ENCODE data around the gene CDCA7L. TPM values are rescaled to one million over a fixed set of nuclear protein-coding genes. Genes with fewer than 3 reads are reported as not detected.
A peak's percentile ranks its signal among the peaks of the same experiment; 100 is the strongest.

The CDCA7L gene
- total RNA-seq, 2 donors from 2014 or later, result 19.8 to 35.8 TPM

DNA sequence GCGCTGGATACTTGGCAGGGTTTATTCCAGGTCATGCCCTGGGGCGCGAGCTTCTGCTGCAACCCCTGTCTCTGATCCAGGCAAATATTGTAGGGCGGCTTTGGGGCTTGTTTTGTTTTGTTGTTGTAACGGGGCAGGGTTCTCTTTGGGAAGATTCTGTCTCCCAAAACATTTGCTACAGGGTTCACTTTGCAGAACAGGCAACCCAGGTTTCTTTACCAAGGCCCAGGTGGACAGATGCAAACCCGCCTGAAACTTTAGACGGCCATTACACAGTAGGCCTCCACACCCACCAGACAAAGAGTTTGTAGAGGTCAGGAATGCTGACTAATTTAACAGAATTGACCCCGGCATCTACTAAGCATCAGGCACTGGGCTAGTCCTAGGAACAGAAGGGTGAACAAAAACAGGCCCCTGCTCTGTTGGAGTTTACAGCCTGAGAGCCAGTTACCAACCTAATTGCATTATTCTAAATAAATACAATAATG, 567 bp upstream of the CDCA7L start:
- H3K36me3 ChIP-seq, result no peaks in the 10 kb centered on the region
- H3K9ac ChIP-seq (ENCODE audit: low read depth in 2 of 2, low read length in 2 of 2), result peak overlapping the region in 1 of 2 donors; percentile 30
- H3K9me3 ChIP-seq, result no peaks in the 10 kb centered on the region
- no peaks in the 10 kb centered on the region for H3K27me3 ChIP-seq
- TF ChIP-seq, protein P1, sequence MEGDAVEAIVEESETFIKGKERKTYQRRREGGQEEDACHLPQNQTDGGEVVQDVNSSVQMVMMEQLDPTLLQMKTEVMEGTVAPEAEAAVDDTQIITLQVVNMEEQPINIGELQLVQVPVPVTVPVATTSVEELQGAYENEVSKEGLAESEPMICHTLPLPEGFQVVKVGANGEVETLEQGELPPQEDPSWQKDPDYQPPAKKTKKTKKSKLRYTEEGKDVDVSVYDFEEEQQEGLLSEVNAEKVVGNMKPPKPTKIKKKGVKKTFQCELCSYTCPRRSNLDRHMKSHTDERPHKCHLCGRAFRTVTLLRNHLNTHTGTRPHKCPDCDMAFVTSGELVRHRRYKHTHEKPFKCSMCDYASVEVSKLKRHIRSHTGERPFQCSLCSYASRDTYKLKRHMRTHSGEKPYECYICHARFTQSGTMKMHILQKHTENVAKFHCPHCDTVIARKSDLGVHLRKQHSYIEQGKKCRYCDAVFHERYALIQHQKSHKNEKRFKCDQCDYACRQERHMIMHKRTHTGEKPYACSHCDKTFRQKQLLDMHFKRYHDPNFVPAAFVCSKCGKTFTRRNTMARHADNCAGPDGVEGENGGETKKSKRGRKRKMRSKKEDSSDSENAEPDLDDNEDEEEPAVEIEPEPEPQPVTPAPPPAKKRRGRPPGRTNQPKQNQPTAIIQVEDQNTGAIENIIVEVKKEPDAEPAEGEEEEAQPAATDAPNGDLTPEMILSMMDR (IDR thresholded peaks at IDR 0.05), result no peak
- H3K4me1 ChIP-seq, result peaks cover 5% of the 10 kb centered on the region
- intact Hi-C loops (cut with DNase I), result loop anchor here (10.0 kb wide), 1 partner anchor 1151 kb away; no protein-coding TSS in a partner anchor
- no peak for DNase-seq
- H3K4me3 ChIP-seq, result peak overlapping the region; percentile 48
- peak overlapping the region; percentile 80 for H3K27ac ChIP-seq

DNA sequence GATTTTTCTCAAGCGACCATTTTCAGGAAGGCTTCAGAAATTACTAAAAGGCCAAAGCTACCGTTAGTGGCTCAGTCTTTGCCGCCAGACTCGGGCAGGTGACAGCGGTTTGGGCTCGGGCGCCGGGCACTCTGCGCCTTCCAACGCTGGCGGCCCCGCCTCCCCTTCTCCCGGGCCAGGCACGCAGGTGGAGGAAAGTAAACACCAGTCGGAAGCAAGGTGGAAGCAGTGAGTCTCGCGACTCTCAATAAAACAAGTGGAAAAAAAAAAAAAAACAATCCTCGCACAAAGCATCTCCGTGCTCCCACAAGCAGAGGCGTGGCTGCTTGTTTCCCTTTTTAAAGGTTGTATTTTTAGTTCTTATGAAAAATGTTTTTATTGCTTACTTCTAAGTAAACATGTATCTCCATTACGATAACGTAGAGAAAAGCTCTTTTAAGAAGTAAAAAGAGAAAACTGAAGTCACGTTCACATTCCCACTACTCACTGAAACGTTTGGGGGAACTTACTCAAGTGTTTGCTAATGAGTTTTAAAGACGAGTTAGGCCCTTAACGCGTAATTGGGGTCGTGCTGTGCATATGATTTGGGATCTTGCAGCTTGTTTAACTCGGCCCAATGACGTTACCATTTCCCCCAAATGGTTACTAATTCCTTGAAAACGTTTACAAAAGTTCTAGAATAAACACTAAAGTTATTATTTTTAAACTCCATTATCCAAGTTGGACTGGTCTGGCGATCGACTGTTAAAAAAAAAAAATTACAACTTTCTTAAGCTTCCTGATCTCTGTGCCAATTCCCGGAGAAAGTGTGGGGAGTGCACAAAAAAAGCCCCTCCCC, 864 bp downstream of the CDCA7L start:
- H3K4me3 ChIP-seq, result peak overlapping the region; percentile 48
- no peaks in the 10 kb centered on the region for H3K36me3 ChIP-seq
- intact Hi-C loops (cut with DNase I), result loop anchor here (10.0 kb wide), 1 partner anchor 1150 kb away; no protein-coding TSS in a partner anchor
- TF ChIP-seq, protein P1 (IDR thresholded peaks at IDR 0.05), result no peak
- H3K9me3 ChIP-seq, result no peaks in the 10 kb centered on the region
- H3K27ac ChIP-seq, result peak overlapping the region; percentile 80
- DNase-seq, result peak; percentile 83
- peak overlapping the region; percentile 30 to 71 for H3K9ac ChIP-seq (ENCODE audit: low read depth in 2 of 2, low read length in 2 of 2)
- H3K27me3 ChIP-seq, result no peaks in the 10 kb centered on the region
- H3K4me1 ChIP-seq, result peaks cover 5% of the 10 kb centered on the region

DNA sequence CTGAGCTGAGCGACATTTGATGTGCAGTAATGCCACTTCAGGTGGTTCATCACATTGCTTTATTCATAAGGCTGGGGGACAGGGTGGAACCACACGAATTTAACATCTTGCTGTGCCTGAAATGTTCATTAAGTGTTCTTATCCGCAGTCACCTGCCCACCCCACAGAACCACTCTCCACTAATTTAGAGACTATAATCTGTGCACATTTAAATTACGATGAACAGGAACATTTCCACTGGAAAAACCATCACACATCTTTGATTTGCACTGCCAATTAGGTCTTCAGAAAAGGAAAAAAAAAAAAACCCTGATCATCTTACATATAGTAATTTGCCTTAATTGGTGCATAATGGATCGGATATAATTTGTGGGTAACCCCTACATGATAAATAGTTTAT, 2.3 kb downstream of the CDCA7L start:
- Histone ChIP-seq H3K4me3 (no peak overlapping the region), H3K4me1 (peaks cover 5% of the 10 kb centered on the region), H3K27me3 (no peaks in the 10 kb centered on the region), H3K9ac (ENCODE audit: low read depth in 2 of 2, low read length in 2 of 2) (peak overlapping the region in 1 of 2 donors; percentile 23), H3K27ac (no peak overlapping the region), H3K36me3 (no peaks in the 10 kb centered on the region), H3K9me3 (no peaks in the 10 kb centered on the region)
- TF ChIP-seq, protein P1 (IDR thresholded peaks at IDR 0.05), result no peak
- DNase-seq, result no peak
- intact Hi-C loops (cut with DNase I), result loop anchor here (10.0 kb wide), 1 partner anchor 1149 kb away; no protein-coding TSS in a partner anchor

DNA sequence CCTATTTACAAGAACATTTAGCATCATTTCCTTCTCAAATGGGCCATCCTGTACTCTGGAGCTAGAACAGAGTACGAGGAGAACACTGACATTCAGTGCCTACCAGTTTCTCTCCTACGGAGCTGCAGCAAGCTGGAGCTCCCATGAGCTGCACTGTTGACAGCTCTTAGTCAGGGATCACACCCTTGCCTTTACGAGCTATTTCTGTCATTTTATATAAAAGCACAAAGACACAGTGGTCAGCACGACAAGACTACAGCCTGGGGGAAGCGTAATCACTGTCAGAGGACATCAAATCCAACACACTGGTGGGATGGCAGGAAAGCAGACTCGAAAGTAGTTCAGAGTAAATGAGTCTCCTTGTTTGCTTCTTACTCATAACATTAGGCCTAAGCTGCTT, 2.7 kb downstream of the CDCA7L start:
- TF ChIP-seq, protein P1 (IDR thresholded peaks at IDR 0.05), result no peak
- Histone ChIP-seq H3K9me3 (no peaks in the 10 kb centered on the region), H3K4me3 (no peak overlapping the region), H3K27ac (no peak overlapping the region), H3K4me1 (peaks cover 5% of the 10 kb centered on the region), H3K27me3 (no peaks in the 10 kb centered on the region), H3K9ac (ENCODE audit: low read depth in 2 of 2, low read length in 2 of 2) (peak overlapping the region in 1 of 2 donors; percentile 23), H3K36me3 (no peaks in the 10 kb centered on the region)
- no peak for DNase-seq
- intact Hi-C loops (cut with DNase I), result loop anchor here (10.0 kb wide), 1 partner anchor 1148 kb away; no protein-coding TSS in a partner anchor

DNA sequence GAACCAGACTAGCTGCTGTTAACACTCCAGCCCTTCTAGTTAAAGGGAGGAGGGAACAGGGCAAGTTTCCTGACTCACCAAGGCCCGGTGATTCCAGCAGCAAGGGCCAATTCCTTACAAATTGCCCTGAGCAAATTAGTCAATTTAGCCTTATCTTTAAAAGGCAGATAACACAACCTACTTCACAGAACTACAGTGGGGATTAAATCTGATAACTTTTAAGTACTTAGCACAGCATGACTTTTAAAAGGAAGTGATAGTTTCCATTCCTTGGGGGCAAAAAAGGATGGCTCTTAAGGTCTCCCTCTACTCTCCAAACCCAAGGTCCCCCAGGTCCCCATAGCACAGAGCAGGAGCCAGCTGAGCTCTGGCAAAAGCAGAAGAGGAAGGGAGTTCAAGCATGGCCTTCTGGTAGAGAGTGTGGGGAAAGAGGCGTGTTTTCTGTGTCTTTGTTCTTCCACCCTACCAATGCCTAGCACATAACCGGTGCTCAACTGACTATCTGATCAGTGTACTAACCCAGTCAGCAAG, 4.0 kb downstream of the CDCA7L start:
- Histone ChIP-seq H3K4me3 (no peak overlapping the region), H3K27me3 (no peaks in the 10 kb centered on the region), H3K9me3 (no peaks in the 10 kb centered on the region), H3K9ac (ENCODE audit: low read depth in 2 of 2, low read length in 2 of 2) (no peak overlapping the region), H3K27ac (no peak overlapping the region), H3K36me3 (no peaks in the 10 kb centered on the region), H3K4me1 (peaks cover 2% of the 10 kb centered on the region)
- DNase-seq, result no peak
- intact Hi-C loops (cut with DNase I), result loop anchor here (10.0 kb wide), 1 partner anchor 1147 kb away; no protein-coding TSS in a partner anchor
- TF ChIP-seq, protein P1 (IDR thresholded peaks at IDR 0.05), result no peak

Data from colonic mucosa (tissue), 4 donors.